ENCODE measurements around the gene RPGRIP1L.
"Not testable (repeated sequence)": the region's sequence is repeated elsewhere in the genome, so short reads cannot be mapped to it uniquely, and the experiment has no call there.

RPGRIP1L gene

DNA sequence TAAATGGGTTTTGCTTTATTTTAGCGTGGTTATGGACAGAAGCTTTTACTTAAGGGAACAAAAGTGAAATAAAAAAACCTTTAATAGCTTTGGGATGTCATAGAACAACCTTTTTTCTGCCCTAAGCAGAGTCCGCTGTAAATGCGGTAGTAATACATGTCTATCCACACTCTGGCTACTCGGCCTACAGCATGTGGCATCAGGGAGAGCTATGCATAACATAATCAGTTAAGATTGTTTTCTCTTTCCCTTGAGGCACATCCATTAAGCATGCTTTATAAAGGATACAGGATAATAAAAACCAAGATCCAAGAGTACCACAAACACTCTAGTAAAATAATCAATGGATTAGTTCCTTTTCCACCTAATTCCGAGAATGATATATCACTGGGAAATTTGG lies 10.3 kb downstream of the RPGRIP1L start:
- Histone ChIP-seq H3K36me3 (replicated peaks) (peaks cover 4% of the 10 kb centered on the region), H3K27me3 (replicated peaks) (no peaks in the 10 kb centered on the region), H3K4me3 (ENCODE audit: low read depth, low read length) (no peak overlapping the region), H3K27ac (no peak overlapping the region)
- in situ Hi-C loops (cut with HindIII; ENCODE audit: low pct_ligation_motif_present, low sequenced_read_pairs), result no loop called here
- DNase-seq, result no peak
- TF ChIP-seq, protein P1, sequence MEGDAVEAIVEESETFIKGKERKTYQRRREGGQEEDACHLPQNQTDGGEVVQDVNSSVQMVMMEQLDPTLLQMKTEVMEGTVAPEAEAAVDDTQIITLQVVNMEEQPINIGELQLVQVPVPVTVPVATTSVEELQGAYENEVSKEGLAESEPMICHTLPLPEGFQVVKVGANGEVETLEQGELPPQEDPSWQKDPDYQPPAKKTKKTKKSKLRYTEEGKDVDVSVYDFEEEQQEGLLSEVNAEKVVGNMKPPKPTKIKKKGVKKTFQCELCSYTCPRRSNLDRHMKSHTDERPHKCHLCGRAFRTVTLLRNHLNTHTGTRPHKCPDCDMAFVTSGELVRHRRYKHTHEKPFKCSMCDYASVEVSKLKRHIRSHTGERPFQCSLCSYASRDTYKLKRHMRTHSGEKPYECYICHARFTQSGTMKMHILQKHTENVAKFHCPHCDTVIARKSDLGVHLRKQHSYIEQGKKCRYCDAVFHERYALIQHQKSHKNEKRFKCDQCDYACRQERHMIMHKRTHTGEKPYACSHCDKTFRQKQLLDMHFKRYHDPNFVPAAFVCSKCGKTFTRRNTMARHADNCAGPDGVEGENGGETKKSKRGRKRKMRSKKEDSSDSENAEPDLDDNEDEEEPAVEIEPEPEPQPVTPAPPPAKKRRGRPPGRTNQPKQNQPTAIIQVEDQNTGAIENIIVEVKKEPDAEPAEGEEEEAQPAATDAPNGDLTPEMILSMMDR (IDR thresholded peaks at IDR 0.05; ENCODE audit: low read depth, low read length, missing control alignments), result no peak

DNA sequence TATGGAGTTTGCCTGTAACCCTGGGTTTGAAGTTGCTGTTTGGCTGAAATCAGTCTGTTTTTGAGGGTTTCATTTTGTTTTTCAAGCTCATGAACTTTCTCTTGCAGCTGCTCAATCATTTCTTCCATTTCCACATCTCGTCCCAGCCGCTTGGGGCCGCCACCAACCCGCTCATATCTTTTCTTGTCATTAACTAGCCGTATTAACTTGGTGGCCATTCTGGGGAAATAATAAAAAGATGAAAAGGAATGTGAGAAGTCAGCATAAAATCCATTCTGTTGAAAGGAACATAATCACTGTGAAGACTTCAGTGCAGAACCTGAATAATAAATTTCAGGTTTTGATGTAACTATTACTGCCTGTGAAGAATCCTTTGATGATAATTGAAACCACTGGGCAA lies 11.5 kb downstream of the RPGRIP1L start:
- in situ Hi-C loops (cut with HindIII; ENCODE audit: low pct_ligation_motif_present, low sequenced_read_pairs), result no loop called here
- peaks cover 4% of the 10 kb centered on the region for H3K36me3 ChIP-seq (replicated peaks)
- H3K27ac ChIP-seq, result no peak overlapping the region
- TF ChIP-seq, protein P1 (IDR thresholded peaks at IDR 0.05; ENCODE audit: low read depth, low read length, missing control alignments), result peak; percentile 36
- H3K4me3 ChIP-seq (ENCODE audit: low read depth, low read length), result no peak overlapping the region
- DNase-seq, result no peak
- H3K27me3 ChIP-seq (replicated peaks), result no peaks in the 10 kb centered on the region

DNA sequence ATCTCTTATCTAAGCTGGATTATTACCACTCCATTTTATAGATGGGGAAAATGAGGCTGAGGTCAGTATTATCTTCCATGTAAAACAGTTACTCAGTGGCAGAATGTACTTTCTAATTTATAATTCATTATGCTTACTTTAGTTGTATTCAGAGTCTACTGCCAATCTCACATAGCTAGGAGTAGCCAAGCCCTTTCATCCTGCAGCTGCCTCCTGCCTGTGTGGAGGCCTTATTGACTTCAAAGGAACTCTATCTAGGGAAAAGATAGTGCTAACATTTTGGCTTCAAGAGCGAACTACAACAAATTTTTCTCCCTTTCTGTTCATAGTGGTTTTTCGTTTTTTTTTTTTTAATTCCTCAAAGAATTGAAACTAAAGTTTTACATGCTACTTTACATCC lies 12.9 kb downstream of the RPGRIP1L start:
- in situ Hi-C loops (cut with HindIII; ENCODE audit: low pct_ligation_motif_present, low sequenced_read_pairs), result no loop called here

DNA sequence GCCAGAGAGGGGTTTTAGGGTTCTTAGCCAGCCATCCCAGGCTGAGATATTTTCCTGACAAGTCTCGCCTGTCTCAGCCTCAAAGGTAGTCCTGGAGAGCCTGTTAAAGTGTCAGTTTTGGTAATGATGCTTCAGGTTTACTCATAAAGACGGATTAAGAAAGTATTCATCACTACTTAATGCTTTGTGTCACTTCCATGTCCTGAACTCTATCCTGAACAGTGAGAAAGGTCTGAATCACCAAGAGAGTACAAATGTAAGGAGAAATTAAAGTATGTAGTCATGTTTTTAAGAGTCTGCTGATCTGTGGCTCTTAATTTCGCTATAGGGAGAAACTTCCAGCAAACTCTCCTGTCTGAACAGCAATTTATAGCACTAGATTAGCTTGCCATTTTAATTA lies 14.0 kb downstream of the RPGRIP1L start:
- DNase-seq, result no peak
- Histone ChIP-seq H3K36me3 (replicated peaks) (peaks cover 13% of the 10 kb centered on the region), H3K27me3 (replicated peaks) (no peaks in the 10 kb centered on the region), H3K27ac (no peak overlapping the region), H3K4me3 (ENCODE audit: low read depth, low read length) (no peak overlapping the region)
- in situ Hi-C loops (cut with HindIII; ENCODE audit: low pct_ligation_motif_present, low sequenced_read_pairs), result no loop called here
- TF ChIP-seq, protein P1 (IDR thresholded peaks at IDR 0.05; ENCODE audit: low read depth, low read length, missing control alignments), result no peak

More for the DNA sequence above, 12.9 kb downstream of the RPGRIP1L start:
- Histone ChIP-seq H3K36me3 (replicated peaks) (peaks cover 7% of the 10 kb centered on the region), H3K27me3 (replicated peaks) (no peaks in the 10 kb centered on the region), H3K4me3 (ENCODE audit: low read depth, low read length) (no peak overlapping the region), H3K27ac (no peak overlapping the region)
- TF ChIP-seq, protein P1 (IDR thresholded peaks at IDR 0.05; ENCODE audit: low read depth, low read length, missing control alignments), result no peak
- DNase-seq, result no peak

DNA sequence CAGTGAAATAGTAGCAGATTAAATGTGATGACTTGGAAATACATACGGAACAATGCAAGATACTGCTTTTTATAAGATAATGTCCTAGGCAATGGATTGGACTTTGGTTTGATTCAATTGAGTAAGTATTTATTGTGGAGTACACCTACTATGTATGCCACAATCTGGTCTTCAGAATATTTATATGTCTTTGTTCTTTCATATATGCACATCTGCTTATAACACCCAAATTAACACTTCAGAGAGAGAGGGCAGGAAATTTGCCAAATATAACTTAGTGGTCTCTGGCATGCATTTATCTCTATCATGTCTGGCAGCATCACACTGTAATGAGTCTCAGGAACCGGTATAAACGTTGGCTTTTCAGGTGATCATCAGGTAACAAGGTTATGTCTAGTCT lies 16.9 kb downstream of the RPGRIP1L start:
- TF ChIP-seq, protein P1 (IDR thresholded peaks at IDR 0.05; ENCODE audit: low read depth, low read length, missing control alignments), result no peak
- Histone ChIP-seq H3K36me3 (replicated peaks) (peaks cover 11% of the 10 kb centered on the region), H3K27ac (no peak overlapping the region), H3K27me3 (replicated peaks) (no peaks in the 10 kb centered on the region), H3K4me3 (ENCODE audit: low read depth, low read length) (no peak overlapping the region)
- in situ Hi-C loops (cut with HindIII; ENCODE audit: low pct_ligation_motif_present, low sequenced_read_pairs), result no loop called here
- no peak for DNase-seq

DNA sequence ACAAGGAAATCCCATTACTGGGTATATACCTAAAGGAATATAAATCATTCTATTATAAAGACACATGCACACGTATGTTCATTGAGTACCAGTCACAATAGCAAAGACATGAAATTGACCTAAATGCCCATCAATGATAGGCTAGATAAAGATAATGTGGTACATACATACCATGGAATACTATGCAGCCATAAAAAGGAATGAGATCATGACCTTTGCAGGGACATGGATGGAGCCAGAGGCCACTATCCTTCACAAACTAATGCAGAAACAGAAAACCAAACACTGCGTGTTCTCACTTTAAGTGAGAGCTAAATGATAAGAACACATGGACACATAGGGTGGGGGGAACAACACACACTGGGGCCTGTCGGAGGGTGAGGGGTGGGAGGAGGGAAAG lies 18.3 kb downstream of the RPGRIP1L start:
- H3K27me3 ChIP-seq (replicated peaks); in situ Hi-C loops (cut with HindIII; ENCODE audit: low pct_ligation_motif_present, low sequenced_read_pairs); DNase-seq; H3K4me3 ChIP-seq (ENCODE audit: low read depth, low read length); H3K27ac ChIP-seq; H3K36me3 ChIP-seq (replicated peaks): not testable (repeated sequence)
